Fibroblast of the aortic adventitia (primary cell): Measurements from ENCODE around the gene SMIM8. TPM values are rescaled to one million over a fixed set of nuclear protein-coding genes. Genes with fewer than 3 reads are reported as not detected.

Source experiments
- DNase-seq: peaks from one replicate; pipeline ENCODE4 v3.0.0-alpha.2; 2010; ENCODE audit warnings: low read depth
- H3K4me3 ChIP-seq: 2 replicates; pipeline ENCODE4 v1.5.1; 2011; ENCODE audit warnings: low read depth, mild to moderate bottlenecking, control low read depth, low read length, moderate library complexity
- total RNA-seq: library from RNA; depleted of rRNA; stranded (reverse); fragments of >200 nt; gene quantifications from 2 replicates; pipeline ENCODE4 v1.2.3, GENCODE V29; 2012; ENCODE audit warnings: low replicate concordance
- TF ChIP-seq, protein P1 (sequence below): IDR thresholded peaks from 2 replicates; pipeline ENCODE4 v1.5.1; 2011; ENCODE audit warnings: mild to moderate bottlenecking, low read length, control low read depth, inconsistent platforms; ENCODE audit not compliant: insufficient read depth

SMIM8 gene
- total RNA-seq, 1 donor: 9.7 TPM

DNA sequence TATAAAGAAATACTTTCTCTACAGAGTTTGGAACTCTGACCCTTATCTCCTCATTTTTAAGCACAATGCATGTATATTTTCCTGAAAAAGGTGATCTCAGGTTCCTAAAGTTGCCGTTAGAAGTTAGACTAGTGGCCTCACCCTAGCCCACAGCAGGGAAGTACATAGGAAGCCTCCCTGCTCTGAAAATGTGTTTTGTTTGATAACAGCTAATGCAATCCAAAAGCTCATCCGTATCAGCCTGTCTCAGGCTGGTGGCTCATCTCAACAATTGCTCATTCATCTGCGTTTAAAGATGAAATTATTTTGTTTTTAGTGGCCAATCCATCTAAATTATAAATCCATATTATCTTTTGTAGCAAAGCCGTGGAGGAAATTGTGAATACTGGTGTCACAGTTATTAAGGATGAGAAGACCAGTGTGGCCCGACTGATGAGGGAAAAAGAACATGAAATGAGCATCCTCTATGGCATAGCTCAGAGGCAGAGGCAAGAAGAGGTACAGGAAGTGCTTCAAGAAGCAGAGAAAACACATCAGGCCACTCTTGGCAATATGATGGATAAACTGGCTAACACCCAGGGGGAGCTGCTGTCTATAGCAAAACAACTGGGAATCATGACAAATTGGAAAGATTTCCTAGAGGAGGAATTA is 42.3 kb downstream of the SMIM8 start:
- TF ChIP-seq, protein P1, sequence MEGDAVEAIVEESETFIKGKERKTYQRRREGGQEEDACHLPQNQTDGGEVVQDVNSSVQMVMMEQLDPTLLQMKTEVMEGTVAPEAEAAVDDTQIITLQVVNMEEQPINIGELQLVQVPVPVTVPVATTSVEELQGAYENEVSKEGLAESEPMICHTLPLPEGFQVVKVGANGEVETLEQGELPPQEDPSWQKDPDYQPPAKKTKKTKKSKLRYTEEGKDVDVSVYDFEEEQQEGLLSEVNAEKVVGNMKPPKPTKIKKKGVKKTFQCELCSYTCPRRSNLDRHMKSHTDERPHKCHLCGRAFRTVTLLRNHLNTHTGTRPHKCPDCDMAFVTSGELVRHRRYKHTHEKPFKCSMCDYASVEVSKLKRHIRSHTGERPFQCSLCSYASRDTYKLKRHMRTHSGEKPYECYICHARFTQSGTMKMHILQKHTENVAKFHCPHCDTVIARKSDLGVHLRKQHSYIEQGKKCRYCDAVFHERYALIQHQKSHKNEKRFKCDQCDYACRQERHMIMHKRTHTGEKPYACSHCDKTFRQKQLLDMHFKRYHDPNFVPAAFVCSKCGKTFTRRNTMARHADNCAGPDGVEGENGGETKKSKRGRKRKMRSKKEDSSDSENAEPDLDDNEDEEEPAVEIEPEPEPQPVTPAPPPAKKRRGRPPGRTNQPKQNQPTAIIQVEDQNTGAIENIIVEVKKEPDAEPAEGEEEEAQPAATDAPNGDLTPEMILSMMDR: no peak
- DNase-seq: no peak
- no peak overlapping the region for H3K4me3 ChIP-seq

DNA sequence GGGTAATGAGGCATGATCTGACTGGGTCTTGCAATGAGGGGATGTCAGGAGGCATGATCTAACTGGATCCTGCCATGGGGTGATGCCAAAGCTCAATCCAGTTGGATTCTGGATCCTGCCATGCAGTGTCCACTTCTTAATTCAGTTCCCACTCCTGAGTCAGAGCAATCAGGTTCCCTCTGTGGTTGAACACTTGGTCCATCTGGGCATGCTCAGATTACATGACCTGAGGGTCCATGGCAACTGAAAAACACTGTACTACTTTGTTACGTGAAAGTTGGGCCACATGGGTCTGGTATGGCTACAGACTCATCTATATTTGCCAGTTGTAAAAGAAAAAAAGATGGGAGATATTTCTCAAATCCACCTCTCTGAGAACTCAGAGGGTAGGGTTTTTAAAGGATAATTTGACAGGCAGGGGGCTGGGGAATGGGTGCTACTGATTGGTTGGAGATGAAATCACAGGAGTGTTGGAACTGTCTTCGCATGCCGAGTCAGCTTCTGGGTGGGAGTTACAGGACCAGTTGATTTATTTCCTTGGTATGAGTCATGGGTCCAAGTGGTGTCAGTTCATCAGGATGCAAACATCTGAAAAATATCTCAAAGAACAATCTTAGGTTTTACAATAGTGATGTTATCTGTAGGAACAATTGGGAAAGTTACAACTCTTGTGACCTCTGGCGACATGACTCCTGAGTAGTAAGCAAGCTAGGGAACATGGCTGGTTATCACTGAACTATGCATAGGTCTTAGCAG is 43.9 kb downstream of the SMIM8 start:
- TF ChIP-seq, protein P1: no peak
- H3K4me3 ChIP-seq: no peak overlapping the region
- no peak for DNase-seq

DNA sequence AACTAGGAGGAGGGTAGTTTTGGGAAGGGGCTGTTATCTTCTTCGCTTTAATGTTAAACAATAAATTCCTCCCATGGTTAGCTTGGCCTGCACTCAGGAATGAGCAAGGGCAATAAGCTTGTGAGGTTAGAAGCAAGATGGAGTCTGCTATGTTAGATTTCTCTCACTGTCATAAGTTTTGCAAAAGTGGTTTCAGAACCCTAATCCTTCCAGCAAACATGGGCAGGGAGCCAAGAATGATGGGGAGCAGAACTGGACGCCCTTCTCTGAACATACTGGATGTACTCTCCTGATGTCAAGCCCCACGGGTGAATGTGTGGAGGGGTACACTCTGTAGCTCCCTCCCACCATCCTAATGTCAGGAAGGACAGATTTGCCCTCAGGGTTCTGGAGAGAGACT is 44.5 kb downstream of the SMIM8 start:
- no peak overlapping the region for H3K4me3 ChIP-seq
- DNase-seq: no peak
- TF ChIP-seq, protein P1: no peak

DNA sequence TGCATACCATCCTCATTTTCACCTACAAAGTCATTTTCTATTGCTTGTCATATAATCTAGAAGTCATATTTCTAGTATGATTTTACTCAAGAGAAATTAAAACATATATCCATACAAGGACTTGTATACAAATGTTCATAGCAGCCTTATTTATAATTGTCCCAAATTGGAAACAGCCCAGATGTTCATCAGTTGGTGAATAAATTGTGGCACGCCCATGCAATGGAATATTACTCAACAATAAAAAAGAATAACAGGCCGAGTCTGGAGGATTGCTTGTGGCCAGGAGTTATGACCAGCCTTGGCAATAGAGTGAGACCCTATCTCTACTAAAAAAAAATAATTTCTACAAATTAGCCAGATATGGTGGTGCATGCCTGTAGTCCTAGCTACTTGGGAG is 51.0 kb downstream of the SMIM8 start:
- TF ChIP-seq, protein P1: no peak
- no peak for DNase-seq
- no peak overlapping the region for H3K4me3 ChIP-seq

DNA sequence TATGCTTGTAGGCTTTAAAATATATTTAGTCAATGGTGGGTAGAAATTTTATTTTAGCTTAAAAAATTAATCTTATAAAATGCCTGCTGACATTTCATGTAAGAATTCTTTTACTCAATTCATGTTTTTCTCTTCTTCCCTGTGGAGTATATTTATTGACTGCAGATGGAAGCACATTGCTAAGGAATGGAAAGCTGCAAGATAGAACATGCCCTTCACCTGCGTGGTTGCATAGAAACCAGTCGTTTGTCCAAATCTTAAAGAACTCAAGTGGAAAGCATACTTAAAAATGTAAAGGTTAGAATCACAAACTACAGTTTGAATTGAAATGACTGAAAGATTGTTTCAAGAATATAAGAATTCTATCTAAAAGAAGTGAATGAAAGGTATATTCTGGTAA is 52.9 kb downstream of the SMIM8 start:
- H3K4me3 ChIP-seq: no peak overlapping the region
- TF ChIP-seq, protein P1: no peak
- DNase-seq: no peak

DNA sequence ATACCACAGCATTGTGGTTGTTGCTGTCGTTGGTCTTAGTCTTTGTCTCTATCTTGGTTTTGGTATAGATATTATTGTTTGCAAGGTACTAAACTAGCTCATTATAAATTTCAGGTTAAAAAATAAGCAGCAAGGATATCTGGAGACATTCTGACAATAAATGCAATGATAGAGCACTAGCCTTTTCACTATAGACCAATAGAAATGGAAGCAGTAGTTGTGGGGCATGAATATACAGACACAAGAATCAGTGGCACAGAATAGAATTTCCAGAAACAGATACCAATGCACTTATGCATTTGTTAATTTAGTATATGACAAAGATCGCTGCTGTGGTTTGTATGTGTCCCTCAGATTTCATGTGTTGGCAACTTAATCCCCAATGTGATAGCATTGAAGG is 54.3 kb downstream of the SMIM8 start:
- TF ChIP-seq, protein P1: no peak
- no peak for DNase-seq
- H3K4me3 ChIP-seq: no peak overlapping the region
